ENCODE results near the gene LMO1.

DNA sequence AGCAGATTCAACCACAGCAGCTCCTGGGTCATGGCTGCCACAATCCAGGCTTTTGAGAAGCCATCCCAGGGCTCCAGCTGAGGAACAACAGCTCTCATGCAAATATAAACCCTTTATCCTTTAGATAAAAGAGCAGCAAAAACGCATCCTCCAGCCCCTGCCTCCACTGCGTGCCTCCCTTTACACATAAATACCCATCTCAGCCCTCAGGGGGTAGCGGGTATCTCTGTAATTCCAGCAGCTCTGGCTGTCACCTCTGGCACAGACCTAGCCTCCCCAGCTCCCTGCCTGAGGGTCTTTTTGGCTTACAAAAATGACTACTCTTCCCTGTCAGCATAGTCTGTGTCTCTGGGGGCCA, 21.6 kb downstream of the LMO1 start:
- no peak for TF ChIP-seq POLR2A (IDR thresholded peaks at IDR 0.05)
- no peak for TF ChIP-seq CTCF (IDR thresholded peaks at IDR 0.05 in 8 of 11, conservative IDR thresholded peaks at IDR 0.05 in 3 of 11)
